Heart left ventricle (tissue), 16 donors: ENCODE results near the gene MCF2L. TPM values are rescaled to one million over a fixed set of nuclear protein-coding genes. Genes with fewer than 3 reads are reported as not detected.
"Not testable (repeated sequence)": the region's sequence is repeated elsewhere in the genome, so short reads cannot be mapped to it uniquely, and the experiment has no call there.

Experiments
- ATAC-seq, 4 donors: fragments of 200-7000 bp; cut with Tn5 transposase; one replicate each; pipeline ENCODE4 v1.9.1; 2020 to 2022; ENCODE audit warnings: moderate library complexity in 4 of 4, mild to moderate bottlenecking in 3 of 4, moderate number of reproducible peaks in 1 of 4
- DNase-seq, 5 donors: peaks; one replicate each; pipeline ENCODE4 v3.0.0-alpha.2; 2020
- H3K27ac ChIP-seq, 12 donors: fragments of 200-600 bp; sonication (generic) in 4 of 12; one replicate each; pipeline versions ENCODE4 v1.5.0 to v1.8.0; 2016 to 2022; ENCODE audit warnings: mild to moderate bottlenecking in 2 of 12
- H3K27me3 ChIP-seq, 9 donors: fragments of 200-600 bp; sonication (generic) in 2 of 9; one replicate each; pipeline versions ENCODE4 v1.5.1 to v1.8.0; 2016 to 2022; ENCODE audit warnings: mild to moderate bottlenecking in 3 of 9
- H3K36me3 ChIP-seq, 9 donors: fragments of 200-600 bp; sonication (generic) in 2 of 9; one replicate each; pipeline versions ENCODE4 v1.5.0 to v1.8.0; 2018 to 2022; ENCODE audit warnings: mild to moderate bottlenecking in 2 of 9
- H3K4me1 ChIP-seq, 12 donors: fragments of 200-600 bp; sonication (generic) in 4 of 12; one replicate each; pipeline versions ENCODE4 v1.5.0 to v1.8.0; 2016 to 2022; ENCODE audit warnings: mild to moderate bottlenecking in 3 of 12
- H3K4me3 ChIP-seq, 12 donors: fragments of 200-600 bp; sonication (generic) in 4 of 12; one replicate each; pipeline versions ENCODE4 v1.5.0 to v1.8.0; 2017 to 2022; ENCODE audit warnings: mild to moderate bottlenecking in 9 of 12, moderate library complexity in 4 of 12
- H3K9me3 ChIP-seq, 12 donors: fragments of 200-600 bp; sonication (generic) in 4 of 12; one replicate each; pipeline versions ENCODE4 v1.5.0 to v1.8.0; 2016 to 2022; ENCODE audit warnings: mild to moderate bottlenecking in 1 of 12
- CTCF ChIP-seq, 12 donors: fragments of 200-600 bp; sonication (generic) in 4 of 12; IDR thresholded peaks; one replicate each; pipeline versions ENCODE4 v1.5.0 to v1.8.0; 2018 to 2022; ENCODE audit warnings: antibody characterized with exemption in 12 of 12, mild to moderate bottlenecking in 5 of 12
- POLR2A ChIP-seq, 2 donors: fragments of 450-650 bp; IDR thresholded peaks; one replicate each; pipeline ENCODE4 v1.6.1; 2017; ENCODE audit warnings: antibody characterized with exemption in 2 of 2, mild to moderate bottlenecking in 2 of 2, moderate library complexity in 2 of 2
- WGBS, 4 donors: extraction: QIAGEN DNeasy Blood & Tissue Kit in 2 of 4; methylation state at CpG; one replicate each; pipeline versions ENCODE4 v1.1.5 to v1.1.7; 2013 to 2018; 5-methylcytosine and 5-hydroxymethylcytosine counted together
- intact Hi-C, 10 donors: fragments of 100-400 bp; cut with DNase I; formaldehyde crosslinking; loops; one replicate each; pipeline versions ENCODE4 v1.11.1 to v1.14.2; 2022
- polyA plus RNA-seq, 2 donors: library from polyadenylated mRNA; stranded (reverse); fragments of 200-250 nt; gene quantifications; one replicate each; pipeline ENCODE4 v1.2.3, GENCODE V29; 2013
- total RNA-seq, 9 donors: library from RNA; depleted of rRNA in 2 of 9; stranded (reverse); fragments of >200 nt in 2 of 9; fragmentation: NEBNext Ultra II Directional in 3 of 9; extraction: Animal tissue kit (Norgen Biotek cat#: 25700) in 3 of 9; gene quantifications; one replicate each; pipeline versions ENCODE4 v1.1.0 to v1.2.4, GENCODE V29; 2016 to 2023
- donor health status: ischemic (EF 13 %, LVEDD 7.1; RV severe dilation, severe dysfunction).
- donor health status: healthy with polysubstance abuse.
- donor health status: DM: no; HTN: yes; CAD: no.
- donor health status: DM: no; HTN: no; CAD: no.
- donor health status: ischemic (EF 25% LVEDD 6.9; RV normal size, moderate dysfunction).
- donor health status: ischemic (EF 25% LVEDD 5.7; RV mildly dilated, moderate dysfunction).
- donor health status: healthy.
- donor health status: DM: yes; HTN: yes; CAD: no.
- donor health status: ischemic (EF 35%, LVEDD 5.7; RV mildly dilated, moderate dysfunction).
- donor health status: nonischemic (EF 11% LVEDD 7.7; RV severe dilation, severe dysfunction).
- donor health status: DM: yes; HTN: yes; CAD: no.
- donor health status: PGD.
- donor health status: ischemic (EF 29% LVEDD 5.4; RV normal size, mild dysfunction).
- donor health status: nonischemic (EF 23%, LVEDD 6.1; RV moderate dilation, normal function).

The MCF2L gene
- total and polyA plus RNA-seq, 11 donors = 26.0 to 61.0 (median 42.7) TPM

GRCh38 chr13:113099142-113099541, 130.1 kb downstream of the MCF2L start:
- WGBS, 4 donors = 79 to 83% (median 79%) methylated on average over 11 of the region's 11 CpGs
- DNase-seq (no peak), ATAC-seq (no peak)
- Histone ChIP-seq H3K27ac (no peak overlapping the region), H3K4me1 (no peaks in the 10 kb centered on the region), H3K27me3 (no peaks in the 10 kb centered on the region), H3K4me3 (no peak overlapping the region), H3K36me3 (peaks cover 0 to 28% (median 0%) of the 10 kb centered on the region in 9 donors), H3K9me3 (no peaks in the 10 kb centered on the region)
- intact Hi-C loops = no loop called here
- TF ChIP-seq POLR2A (IDR thresholded peaks at IDR 0.05) (no peak), CTCF (IDR thresholded peaks at IDR 0.05) (no peak)

- H3K27ac ChIP-seq, H3K9me3 ChIP-seq, DNase-seq, H3K27me3 ChIP-seq, intact Hi-C loops, H3K4me3 ChIP-seq, H3K4me1 ChIP-seq: not testable (repeated sequence)
- peak in 2 of 4 donors; percentile 19 to 23 for ATAC-seq
- H3K36me3 ChIP-seq = peaks cover 0 to 11% (median 0%) of the 10 kb centered on the region in 9 donors
- 66 to 81% (median 75%) methylated on average over 8 to 10 of the region's 10 CpGs for WGBS, 4 donors
Measured at GRCh38 chr13:113102302-113102701, 133.3 kb downstream of the MCF2L start.

- H3K27me3 ChIP-seq = no peaks in the 10 kb centered on the region
- no peaks in the 10 kb centered on the region for H3K9me3 ChIP-seq
- H3K27ac ChIP-seq = no peak overlapping the region
- WGBS, 4 donors = 77 to 86% (median 81%) methylated on average over 12 of the region's 12 CpGs
- no peak overlapping the region for H3K4me3 ChIP-seq
- peak in 1 of 4 donors; percentile 5 for ATAC-seq
- DNase-seq = no peak
- H3K4me1 ChIP-seq = no peaks in the 10 kb centered on the region
- intact Hi-C loops = no loop called here
- peaks cover 0 to 10% (median 0%) of the 10 kb centered on the region in 9 donors for H3K36me3 ChIP-seq
- no peak for TF ChIP-seq CTCF (IDR thresholded peaks at IDR 0.05)
- no peak for TF ChIP-seq POLR2A (IDR thresholded peaks at IDR 0.05)
Measured at GRCh38 chr13:113102727-113103126, 133.7 kb downstream of the MCF2L start.

- ATAC-seq = peak in 3 of 4 donors; percentile 8 to 42 (median 20)
- Histone ChIP-seq H3K4me3 (no peak overlapping the region), H3K4me1 (no peaks in the 10 kb centered on the region), H3K9me3 (no peaks in the 10 kb centered on the region), H3K27me3 (no peaks in the 10 kb centered on the region), H3K36me3 (peaks cover 0 to 2% (median 0%) of the 10 kb centered on the region in 9 donors), H3K27ac (no peak overlapping the region)
- TF ChIP-seq CTCF (IDR thresholded peaks at IDR 0.05) (no peak), POLR2A (IDR thresholded peaks at IDR 0.05) (no peak)
- DNase-seq = peak in 1 of 5 donors; percentile 48
- intact Hi-C loops = no loop called here
- 70 to 90% (median 75%) methylated on average over 1 to 9 of the region's 9 CpGs for WGBS, 4 donors
Measured at GRCh38 chr13:113103646-113104045, 134.6 kb downstream of the MCF2L start.
